ENCODE measurements around the gene ZNF628.

ZNF628 gene

DNA sequence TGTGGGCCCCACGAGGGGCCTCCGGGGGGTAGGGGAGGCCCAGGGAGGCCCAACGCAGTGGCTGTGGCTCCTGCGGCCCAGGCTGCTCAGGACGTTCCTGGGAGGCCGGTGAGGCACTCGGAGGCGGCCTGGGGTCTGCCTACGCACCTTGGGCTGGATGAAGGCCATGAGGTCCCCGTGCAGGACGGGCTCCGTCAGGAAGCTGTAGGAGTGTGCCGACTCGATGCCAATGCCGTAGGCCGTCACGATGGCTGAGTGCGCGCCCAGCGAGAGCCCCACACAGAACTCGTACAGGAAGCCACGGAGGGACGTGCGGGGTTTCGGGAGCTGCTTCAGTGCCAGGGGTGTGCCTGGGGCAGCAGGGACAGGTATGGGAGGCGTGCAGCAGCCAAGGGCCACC lies 54.6 kb downstream of the ZNF628 start:
- no peak for DNase-seq
